ENCODE measurements around the gene FGD6.

DNA sequence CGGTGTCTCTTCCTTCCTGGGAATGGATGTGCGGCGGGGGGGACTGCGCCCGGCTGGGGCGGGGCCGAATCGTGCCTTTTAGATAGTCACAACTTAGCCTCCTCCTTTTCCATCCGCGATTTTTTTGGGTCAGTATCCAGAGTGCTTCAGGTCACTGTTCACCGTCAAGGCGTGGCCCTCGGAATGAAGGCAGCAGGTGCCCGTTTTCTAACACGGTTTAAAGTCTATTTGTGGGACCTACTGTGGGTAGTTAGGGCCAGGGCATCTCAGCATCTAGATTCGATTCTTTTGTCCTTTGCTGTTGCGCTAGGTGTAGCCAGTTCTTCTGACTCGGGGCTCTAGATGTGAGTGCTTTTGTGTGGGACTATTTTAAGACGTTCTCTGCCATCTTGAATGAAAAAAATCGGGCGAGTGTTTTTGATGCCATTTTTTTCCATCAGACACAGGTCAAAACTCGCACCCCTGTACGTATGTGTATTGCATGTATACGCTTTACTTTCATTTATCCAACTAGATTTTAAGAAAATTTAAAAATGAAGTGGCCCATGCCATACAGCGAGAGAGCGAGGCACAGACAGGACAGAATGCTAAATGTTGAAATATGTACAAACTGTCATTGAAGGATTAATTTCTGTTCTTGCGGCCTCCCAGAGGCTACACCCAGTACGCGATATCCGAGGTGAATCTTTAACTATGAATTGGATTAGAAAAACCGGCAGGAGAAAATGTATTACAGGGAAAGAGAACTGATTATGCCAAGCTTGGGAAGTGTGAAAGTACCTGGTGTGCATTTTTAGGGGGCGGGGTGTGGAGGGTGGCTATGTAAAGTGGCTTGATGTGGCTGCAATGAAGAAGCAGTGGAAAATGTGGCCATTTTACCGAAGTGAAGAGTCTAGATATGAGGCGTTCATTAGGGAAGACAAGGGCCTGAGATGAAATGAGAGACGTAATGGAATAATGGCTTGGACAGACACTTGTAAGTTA is 1.2 kb upstream of the FGD6 start:
- TF ChIP-seq, protein P1, sequence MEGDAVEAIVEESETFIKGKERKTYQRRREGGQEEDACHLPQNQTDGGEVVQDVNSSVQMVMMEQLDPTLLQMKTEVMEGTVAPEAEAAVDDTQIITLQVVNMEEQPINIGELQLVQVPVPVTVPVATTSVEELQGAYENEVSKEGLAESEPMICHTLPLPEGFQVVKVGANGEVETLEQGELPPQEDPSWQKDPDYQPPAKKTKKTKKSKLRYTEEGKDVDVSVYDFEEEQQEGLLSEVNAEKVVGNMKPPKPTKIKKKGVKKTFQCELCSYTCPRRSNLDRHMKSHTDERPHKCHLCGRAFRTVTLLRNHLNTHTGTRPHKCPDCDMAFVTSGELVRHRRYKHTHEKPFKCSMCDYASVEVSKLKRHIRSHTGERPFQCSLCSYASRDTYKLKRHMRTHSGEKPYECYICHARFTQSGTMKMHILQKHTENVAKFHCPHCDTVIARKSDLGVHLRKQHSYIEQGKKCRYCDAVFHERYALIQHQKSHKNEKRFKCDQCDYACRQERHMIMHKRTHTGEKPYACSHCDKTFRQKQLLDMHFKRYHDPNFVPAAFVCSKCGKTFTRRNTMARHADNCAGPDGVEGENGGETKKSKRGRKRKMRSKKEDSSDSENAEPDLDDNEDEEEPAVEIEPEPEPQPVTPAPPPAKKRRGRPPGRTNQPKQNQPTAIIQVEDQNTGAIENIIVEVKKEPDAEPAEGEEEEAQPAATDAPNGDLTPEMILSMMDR (IDR thresholded peaks at IDR 0.05; ENCODE audit: poor library complexity), result no peak
- no peak for TF ChIP-seq EZH2phosphoT487 (IDR thresholded peaks at IDR 0.05; ENCODE audit: low read depth, severe bottlenecking, unreplicated experiment)
